IPS-18a (cell line): ENCODE data around the gene KLHL1.

Experiments
- H3K27ac ChIP-seq: one replicate; pipeline ENCODE4 v1.5.1; 2013; ENCODE audit warnings: low read length
- H3K27me3 ChIP-seq: one replicate; pipeline ENCODE4 v1.6.1; 2013; ENCODE audit warnings: mild to moderate bottlenecking, low read length; ENCODE audit not compliant: control insufficient read depth, insufficient read depth
- H3K36me3 ChIP-seq: one replicate; pipeline ENCODE4 v1.6.1; 2013; ENCODE audit warnings: low read depth, low read length; ENCODE audit not compliant: control insufficient read depth
- H3K4me1 ChIP-seq: one replicate; pipeline ENCODE4 v1.6.1; 2013; ENCODE audit warnings: low read depth, low read length; ENCODE audit not compliant: control insufficient read depth
- H3K4me3 ChIP-seq: one replicate; pipeline ENCODE4 v1.5.1; 2013; ENCODE audit warnings: low read length
- H3K9ac ChIP-seq: one replicate; pipeline ENCODE4 v1.6.1; 2013; ENCODE audit warnings: mild to moderate bottlenecking, low read length, moderate library complexity
- H3K9me3 ChIP-seq: one replicate; pipeline ENCODE4 v1.6.1; 2013; ENCODE audit warnings: low read depth, low read length; ENCODE audit not compliant: control insufficient read depth

Gene KLHL1

DNA sequence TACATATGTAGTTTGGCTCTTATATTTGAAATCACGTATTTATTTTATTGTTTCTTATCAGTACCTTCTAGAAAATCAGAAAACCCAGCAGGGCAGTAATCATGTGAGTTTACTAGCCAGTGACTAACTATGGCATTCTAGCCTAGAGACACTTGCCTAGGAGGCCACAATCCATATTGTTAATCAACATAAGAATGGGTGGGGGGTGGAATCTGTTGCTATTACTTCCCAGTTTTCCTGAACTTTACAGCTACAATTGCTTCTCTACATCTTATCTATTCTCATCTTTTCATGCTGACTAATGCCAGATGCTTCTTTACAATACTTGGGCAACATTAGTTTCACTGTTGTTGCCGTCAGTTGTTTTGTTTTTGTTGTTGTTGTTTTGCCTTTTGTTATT is 19.3 kb downstream of the KLHL1 start:
- Histone ChIP-seq H3K9ac (no peak overlapping the region), H3K4me3 (peak overlapping the region; percentile 17), H3K4me1 (peaks cover 8% of the 10 kb centered on the region), H3K9me3 (no peaks in the 10 kb centered on the region), H3K36me3 (no peaks in the 10 kb centered on the region), H3K27me3 (no peaks in the 10 kb centered on the region), H3K27ac (no peak overlapping the region)

- Histone ChIP-seq H3K9me3 (no peaks in the 10 kb centered on the region), H3K27me3 (no peaks in the 10 kb centered on the region), H3K9ac (no peak overlapping the region), H3K27ac (no peak overlapping the region), H3K4me1 (peaks cover 8% of the 10 kb centered on the region), H3K4me3 (no peak overlapping the region), H3K36me3 (no peaks in the 10 kb centered on the region)
Observed at GRCh38 chr13:70087247-70087646, 21.0 kb downstream of the KLHL1 start.

DNA sequence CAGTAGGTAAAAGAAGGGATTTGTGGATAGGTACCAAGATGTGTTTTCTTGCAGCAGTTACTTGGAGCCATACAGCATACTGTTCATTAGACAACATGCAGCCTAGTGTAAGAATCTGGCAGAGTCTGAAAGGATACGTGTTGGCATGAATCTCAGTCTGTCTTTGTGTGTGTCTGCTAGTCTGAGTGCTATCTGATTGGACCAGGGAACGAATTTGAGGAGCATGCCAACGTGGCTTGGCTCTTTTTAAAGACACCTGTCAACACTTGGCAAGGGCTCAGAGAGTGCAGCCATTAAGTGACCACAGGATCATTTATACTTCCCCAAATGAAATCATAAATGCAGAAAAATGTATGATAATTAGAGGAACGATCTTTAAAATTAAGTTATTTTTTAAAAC is 28.2 kb downstream of the KLHL1 start:
- H3K27me3 ChIP-seq = no peaks in the 10 kb centered on the region
- no peaks in the 10 kb centered on the region for H3K9me3 ChIP-seq
- no peaks in the 10 kb centered on the region for H3K4me1 ChIP-seq
- no peak overlapping the region for H3K4me3 ChIP-seq
- H3K36me3 ChIP-seq = no peaks in the 10 kb centered on the region
- no peak overlapping the region for H3K9ac ChIP-seq
- no peak overlapping the region for H3K27ac ChIP-seq

DNA sequence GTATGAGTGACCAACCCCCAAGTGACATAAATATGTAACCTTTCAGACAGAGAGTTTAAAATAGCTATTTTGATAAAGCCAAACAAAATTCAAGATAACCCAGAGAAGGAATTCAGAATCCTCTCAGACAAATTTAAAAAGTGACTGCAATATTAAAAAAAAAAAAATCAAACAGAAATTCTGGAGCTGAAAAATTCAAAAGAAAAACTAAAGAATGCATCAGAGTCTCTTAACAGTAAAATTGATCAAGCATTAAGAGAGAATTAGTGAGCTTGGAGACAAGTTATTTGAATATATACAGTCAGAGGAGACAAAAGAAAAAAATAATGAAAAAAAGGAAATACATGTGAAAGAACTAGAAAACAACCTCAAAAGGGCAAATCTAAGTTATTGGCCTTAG is 53.7 kb downstream of the KLHL1 start:
- Histone ChIP-seq H3K36me3 (no peaks in the 10 kb centered on the region), H3K4me3 (no peak overlapping the region), H3K9me3 (no peaks in the 10 kb centered on the region), H3K4me1 (no peaks in the 10 kb centered on the region), H3K27ac (no peak overlapping the region), H3K9ac (no peak overlapping the region), H3K27me3 (no peaks in the 10 kb centered on the region)

GRCh38 chr13:70051531-70051930 is 56.7 kb downstream of the KLHL1 start:
- Histone ChIP-seq H3K36me3 (no peaks in the 10 kb centered on the region), H3K4me3 (no peak overlapping the region), H3K9me3 (no peaks in the 10 kb centered on the region), H3K27me3 (no peaks in the 10 kb centered on the region), H3K9ac (no peak overlapping the region), H3K27ac (no peak overlapping the region), H3K4me1 (no peaks in the 10 kb centered on the region)

DNA sequence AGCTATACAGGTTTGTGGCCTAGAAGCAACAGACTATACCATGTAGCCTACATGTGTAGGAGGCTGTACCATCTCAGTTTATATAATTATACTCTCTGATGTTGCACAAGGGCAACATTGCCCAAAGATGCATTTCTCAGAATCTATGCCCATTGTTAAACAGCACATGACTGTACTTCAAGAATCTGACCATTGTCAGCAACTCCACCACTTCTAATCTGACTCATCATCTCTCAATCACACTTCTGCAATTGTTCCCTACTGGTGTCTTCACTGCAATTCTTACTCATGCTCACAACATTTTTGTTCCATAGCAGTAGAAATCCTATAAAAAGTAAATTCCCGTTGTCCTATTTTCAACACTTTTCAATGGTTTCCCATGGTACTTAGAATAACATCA is 64.6 kb downstream of the KLHL1 start:
- no peaks in the 10 kb centered on the region for H3K4me1 ChIP-seq
- H3K9me3 ChIP-seq = no peaks in the 10 kb centered on the region
- H3K27me3 ChIP-seq = no peaks in the 10 kb centered on the region
- H3K27ac ChIP-seq = no peak overlapping the region
- no peak overlapping the region for H3K9ac ChIP-seq
- H3K4me3 ChIP-seq = no peak overlapping the region
- H3K36me3 ChIP-seq = no peaks in the 10 kb centered on the region

DNA sequence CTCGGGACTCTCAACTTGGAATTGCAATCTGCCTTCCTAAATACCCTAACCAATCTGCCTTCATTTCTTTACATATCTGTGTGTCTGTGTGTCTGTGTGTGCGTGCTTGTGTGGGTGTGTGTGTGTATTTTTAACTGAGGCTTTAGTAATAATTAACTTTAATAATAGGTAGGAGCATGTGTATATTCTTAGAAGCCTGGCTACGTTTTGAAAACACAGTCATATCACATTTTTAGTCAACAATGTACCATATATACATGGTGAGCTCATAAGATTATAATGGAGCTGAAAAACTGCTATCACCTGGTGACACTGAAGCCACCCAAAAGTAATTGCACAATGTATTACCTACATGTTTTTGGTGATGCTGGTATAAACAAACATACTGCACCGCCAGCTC is 66.1 kb downstream of the KLHL1 start:
- H3K4me3 ChIP-seq = no peak overlapping the region
- no peaks in the 10 kb centered on the region for H3K36me3 ChIP-seq
- H3K9ac ChIP-seq = no peak overlapping the region
- H3K27me3 ChIP-seq = no peaks in the 10 kb centered on the region
- H3K27ac ChIP-seq = no peak overlapping the region
- no peaks in the 10 kb centered on the region for H3K4me1 ChIP-seq
- H3K9me3 ChIP-seq = no peaks in the 10 kb centered on the region

- Histone ChIP-seq H3K9ac (no peak overlapping the region), H3K9me3 (no peaks in the 10 kb centered on the region), H3K27me3 (no peaks in the 10 kb centered on the region), H3K36me3 (no peaks in the 10 kb centered on the region), H3K27ac (no peak overlapping the region), H3K4me3 (no peak overlapping the region), H3K4me1 (no peaks in the 10 kb centered on the region)
Observed at GRCh38 chr13:70034286-70034685, 74.0 kb downstream of the KLHL1 start.

GRCh38 chr13:70027551-70027950 is 80.7 kb downstream of the KLHL1 start:
- Histone ChIP-seq H3K27me3 (no peaks in the 10 kb centered on the region), H3K36me3 (no peaks in the 10 kb centered on the region), H3K9me3 (no peaks in the 10 kb centered on the region), H3K27ac (no peak overlapping the region), H3K4me3 (no peak overlapping the region), H3K4me1 (no peaks in the 10 kb centered on the region), H3K9ac (no peak overlapping the region)

DNA sequence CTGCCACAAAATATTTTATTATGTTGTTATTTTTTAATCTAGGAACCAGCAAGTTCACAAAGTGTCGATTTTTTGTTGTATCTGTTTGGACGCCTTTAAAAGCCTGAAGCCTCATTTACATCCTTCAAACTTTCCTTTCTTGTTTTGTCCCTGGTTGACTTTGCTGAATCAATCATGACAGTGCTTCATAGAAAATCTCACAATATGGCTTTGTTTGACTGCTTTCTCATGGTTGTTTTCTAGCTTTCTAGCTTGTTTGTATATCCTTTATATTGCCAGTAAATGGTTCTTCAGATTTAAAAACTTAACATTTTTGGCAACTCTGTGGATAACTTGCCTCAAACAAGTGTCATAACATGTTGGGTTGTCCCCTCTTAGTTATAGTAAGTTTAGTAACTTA is 84.7 kb downstream of the KLHL1 start:
- Histone ChIP-seq H3K9me3 (no peaks in the 10 kb centered on the region), H3K4me3 (no peak overlapping the region), H3K36me3 (no peaks in the 10 kb centered on the region), H3K9ac (no peak overlapping the region), H3K27ac (no peak overlapping the region), H3K27me3 (no peaks in the 10 kb centered on the region), H3K4me1 (no peaks in the 10 kb centered on the region)

DNA sequence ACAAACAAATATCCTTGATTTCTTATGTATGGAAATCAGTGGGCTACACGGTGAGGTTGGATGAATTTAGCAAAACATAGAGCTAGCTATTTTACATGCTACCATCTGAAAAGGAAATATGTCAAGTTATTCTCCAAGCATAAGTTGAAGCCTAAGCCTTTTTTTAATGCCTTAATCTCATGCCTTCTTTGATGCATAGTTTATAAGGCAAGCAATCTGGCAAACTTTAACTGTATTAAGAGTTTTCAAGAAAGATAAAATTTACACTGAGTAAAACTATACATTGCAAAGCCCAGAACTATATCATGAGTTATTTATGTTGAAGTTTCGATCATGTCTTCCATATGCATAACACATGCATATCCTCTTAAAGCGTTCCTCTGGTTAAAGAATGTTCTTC is 85.6 kb downstream of the KLHL1 start:
- Histone ChIP-seq H3K9ac (no peak overlapping the region), H3K27me3 (no peaks in the 10 kb centered on the region), H3K9me3 (no peaks in the 10 kb centered on the region), H3K4me3 (no peak overlapping the region), H3K36me3 (no peaks in the 10 kb centered on the region), H3K27ac (no peak overlapping the region), H3K4me1 (no peaks in the 10 kb centered on the region)

DNA sequence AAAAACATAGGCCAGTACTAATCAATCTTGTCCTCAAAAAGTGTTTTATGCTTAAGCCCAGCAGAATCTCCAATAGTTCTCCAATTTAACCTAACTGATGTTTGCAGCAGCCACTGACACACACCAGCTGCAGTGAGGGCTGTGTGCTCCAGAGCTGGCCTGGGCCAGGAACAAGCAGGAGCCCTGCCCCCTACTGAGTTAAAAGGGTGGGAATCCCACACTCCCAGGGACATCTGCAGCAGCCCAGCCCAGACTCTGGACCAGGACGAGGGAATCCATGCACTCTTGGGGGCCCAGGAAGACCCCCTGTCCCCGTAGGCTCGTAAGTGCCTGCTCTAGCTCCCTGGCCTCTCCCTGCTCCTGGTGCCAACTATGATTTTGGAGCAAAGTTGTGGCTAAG is 92.1 kb downstream of the KLHL1 start:
- H3K27ac ChIP-seq = no peak overlapping the region
- no peak overlapping the region for H3K9ac ChIP-seq
- H3K27me3 ChIP-seq = no peaks in the 10 kb centered on the region
- no peaks in the 10 kb centered on the region for H3K9me3 ChIP-seq
- H3K4me1 ChIP-seq = no peaks in the 10 kb centered on the region
- no peak overlapping the region for H3K4me3 ChIP-seq
- no peaks in the 10 kb centered on the region for H3K36me3 ChIP-seq

- Histone ChIP-seq H3K9me3 (no peaks in the 10 kb centered on the region), H3K27ac (no peak overlapping the region), H3K9ac (no peak overlapping the region), H3K4me3 (no peak overlapping the region), H3K4me1 (no peaks in the 10 kb centered on the region), H3K36me3 (no peaks in the 10 kb centered on the region), H3K27me3 (no peaks in the 10 kb centered on the region)
Observed at GRCh38 chr13:70014337-70014736, 93.9 kb downstream of the KLHL1 start.
